Keratinocyte (primary cell): ENCODE measurements around the gene TTYH1. TPM values are rescaled to one million over a fixed set of nuclear protein-coding genes. Genes with fewer than 3 reads are reported as not detected.

Experiments used
- DNase-seq: peaks from one replicate; pipeline ENCODE4 v3.0.0-alpha.2; 2011; ENCODE audit warnings: low read depth, missing footprints, low spot score
- FAIRE-seq: peaks from 2 replicates; lab custom pipeline; 2011; peaks lifted over from hg19 to GRCh38; lab: Jason Lieb, UNC
- H2AFZ ChIP-seq: 2 replicates; pipeline ENCODE4 v1.6.0; 2012; ENCODE audit warnings: low read length, control low read depth, inconsistent platforms; ENCODE audit not compliant: control insufficient read depth
- H3K27ac ChIP-seq: 2 replicates; pipeline ENCODE4 v1.5.1; 2011; ENCODE audit warnings: low read length; ENCODE audit not compliant: control insufficient read depth, insufficient read depth
- H3K27me3 ChIP-seq: 3 replicates; pipeline ENCODE4 v1.6.0; 2011; ENCODE audit warnings: low read length; ENCODE audit not compliant: control insufficient read depth, insufficient read depth; ENCODE audit errors: extremely low read depth
- H3K36me3 ChIP-seq, 2 experiments: 2 replicates in 1 of 2; 3 replicates in 1 of 2; pipeline ENCODE4 v1.5.1; 2011; ENCODE audit warnings: low read length in 2 of 2, mild to moderate bottlenecking in 1 of 2; ENCODE audit not compliant: control insufficient read depth in 2 of 2, insufficient read depth in 2 of 2; ENCODE audit errors: extremely low read depth in 1 of 2
- H3K4me1 ChIP-seq: 3 replicates; pipeline ENCODE4 v1.5.1; 2011; ENCODE audit warnings: low read length; ENCODE audit not compliant: control insufficient read depth, insufficient read depth; ENCODE audit errors: extremely low read depth
- H3K4me2 ChIP-seq: 3 replicates; pipeline ENCODE4 v1.6.0; 2011; ENCODE audit warnings: low read depth, low read length; ENCODE audit not compliant: control insufficient read depth, insufficient read depth; ENCODE audit errors: extremely low read depth
- H3K4me3 ChIP-seq, 3 experiments: fragments of 200-600 bp in 1 of 3; sonication (generic) in 1 of 3; 2 replicates in 2 of 3; 3 replicates in 1 of 3; pipeline ENCODE4 v1.5.1; 2011 to 2016; ENCODE audit warnings: low read length in 3 of 3, mild to moderate bottlenecking in 3 of 3, control low read depth in 2 of 3, inconsistent platforms in 1 of 3, low read depth in 1 of 3, mixed read lengths in 1 of 3, mixed run types in 1 of 3, moderate library complexity in 1 of 3; ENCODE audit not compliant: control insufficient read depth in 2 of 3, insufficient read depth in 2 of 3; ENCODE audit errors: extremely low read depth in 1 of 3
- H3K79me2 ChIP-seq: 2 replicates; pipeline ENCODE4 v1.6.0; 2012; ENCODE audit warnings: low read length; ENCODE audit not compliant: control insufficient read depth, insufficient read depth
- H3K9ac ChIP-seq: 3 replicates; pipeline ENCODE4 v1.6.0; 2011; ENCODE audit warnings: low read length; ENCODE audit not compliant: control insufficient read depth, insufficient read depth; ENCODE audit errors: extremely low read depth
- H3K9me1 ChIP-seq: 3 replicates; pipeline ENCODE4 v1.6.0; 2011; ENCODE audit warnings: low read length; ENCODE audit not compliant: control insufficient read depth, insufficient read depth; ENCODE audit errors: extremely low read depth
- H3K9me3 ChIP-seq: 2 replicates; pipeline ENCODE4 v1.5.1; 2012; ENCODE audit warnings: low read depth, low read length; ENCODE audit not compliant: control insufficient read depth
- H4K20me1 ChIP-seq: 3 replicates; pipeline ENCODE4 v1.6.0; 2011; ENCODE audit warnings: low read length; ENCODE audit not compliant: control insufficient read depth, insufficient read depth; ENCODE audit errors: extremely low read depth
- CTCF ChIP-seq, 3 experiments: IDR thresholded peaks in 1 of 3; conservative IDR thresholded peaks in 1 of 3; optimal IDR thresholded peaks in 1 of 3; 2 replicates in 2 of 3; 3 replicates in 1 of 3; pipeline versions ENCODE3 to v1.5.1; 2011; ENCODE audit warnings: low read length in 3 of 3, mild to moderate bottlenecking in 3 of 3, moderate library complexity in 2 of 3, control low read depth in 1 of 3, inconsistent platforms in 1 of 3; ENCODE audit not compliant: insufficient read depth in 2 of 3; ENCODE audit errors: extremely low read depth in 1 of 3
- EZH2 ChIP-seq: IDR thresholded peaks from one replicate; pipeline ENCODE4 v1.6.1; 2012; ENCODE audit warnings: inconsistent platforms, mild to moderate bottlenecking, low read length, moderate library complexity
- dilution Hi-C: fragments of 300-500 bp; cut with MboI; formaldehyde crosslinking; loops from one replicate; pipeline ENCODE4 v1.7.0; 2020; ENCODE audit warnings: low sequenced_read_pairs; ENCODE audit not compliant: extremely low pct_ligation_motif_present
- polyA plus RNA-seq, 5 experiments: library from polyadenylated mRNA; depleted of rRNA in 3 of 5; stranded (reverse) in 3 of 5; stranded (forward) in 1 of 5; unstranded in 1 of 5; fragments of >200 nt; gene quantifications; 1 replicate in 1 of 5; 2 replicates in 3 of 5; 3 replicates in 1 of 5; pipeline versions ENCODE4 v1.2.1 to v1.2.3, GENCODE V29; 2011 to 2012; ENCODE audit warnings: missing spikeins in 2 of 5, low read depth in 1 of 5, low replicate concordance in 1 of 5

TTYH1 gene
- polyA plus RNA-seq, 1 donor (not counting 4 experiments of a cell fraction or from before 2014, with no cell fraction given) = 0.13 TPM

- H3K9ac ChIP-seq = peak within 1 kb of the TSS; percentile 75
- peak within 1 kb of the TSS; percentile 60 to 79 (median 73) for H3K4me3 ChIP-seq
- H4K20me1 ChIP-seq = peaks cover 5% of the 10 kb centered on the region
- dilution Hi-C loops = no loop called here
- H3K79me2 ChIP-seq = peaks cover 31% of the 10 kb centered on the region
- peak; percentile 87 for FAIRE-seq
- H3K27me3 ChIP-seq = no peaks in the 10 kb centered on the region
- H2AFZ ChIP-seq = peak within 1 kb of the TSS; percentile 60
- peak within 1 kb of the TSS; percentile 77 for H3K4me2 ChIP-seq
- peaks cover 7% of the 10 kb centered on the region for H3K4me1 ChIP-seq
- TF ChIP-seq EZH2 (no peak), CTCF (optimal IDR thresholded peaks at IDR 0.05 in 1 of 3, IDR thresholded peaks at IDR 0.05 in 1 of 3, conservative IDR thresholded peaks at IDR 0.05 in 1 of 3; ENCODE audit: extremely low read depth in 1 of 3, insufficient read depth in 2 of 3, low read length in 3 of 3) (no peak)
- no peaks in the 10 kb centered on the region for H3K9me3 ChIP-seq
- H3K9me1 ChIP-seq = no peaks in the 10 kb centered on the region
- peaks cover 6 to 22% of the 10 kb centered on the region in 2 experiments for H3K36me3 ChIP-seq
- no peak for DNase-seq
- H3K27ac ChIP-seq = peak within 1 kb of the TSS; percentile 87
Measured at GRCh38 chr19:54463531-54464043, 48.3 kb downstream of the TTYH1 start, which contains the start of gene LENG9. LENG9 (minus strand) TSS chr19:54463778; CDS start chr19:54463526, 252 bp downstream.

- H3K9me1 ChIP-seq = no peaks in the 10 kb centered on the region
- no peaks in the 10 kb centered on the region for H3K27me3 ChIP-seq
- H3K4me2 ChIP-seq = peak overlapping the region; percentile 76
- peak overlapping the region; percentile 52 to 79 (median 73) for H3K4me3 ChIP-seq
- peaks cover 5% of the 10 kb centered on the region for H4K20me1 ChIP-seq
- dilution Hi-C loops = no loop called here
- peak overlapping the region; percentile 60 for H2AFZ ChIP-seq
- DNase-seq = peak; percentile 97
- FAIRE-seq = no peak
- H3K9me3 ChIP-seq = no peaks in the 10 kb centered on the region
- H3K9ac ChIP-seq = peak overlapping the region; percentile 75
- peaks cover under 1 to 17% of the 10 kb centered on the region in 2 experiments for H3K36me3 ChIP-seq
- H3K79me2 ChIP-seq = peaks cover 25% of the 10 kb centered on the region
- TF ChIP-seq CTCF (optimal IDR thresholded peaks at IDR 0.05 in 1 of 3, IDR thresholded peaks at IDR 0.05 in 1 of 3, conservative IDR thresholded peaks at IDR 0.05 in 1 of 3; ENCODE audit: extremely low read depth in 1 of 3, insufficient read depth in 2 of 3, low read length in 3 of 3) = no peak
- TF ChIP-seq EZH2 = no peak
- H3K4me1 ChIP-seq = peaks cover 7% of the 10 kb centered on the region
- peak overlapping the region; percentile 87 for H3K27ac ChIP-seq
Measured at GRCh38 chr19:54464044-54464629, 48.9 kb downstream of the TTYH1 start.
